K562 (cell line): ENCODE data around the gene RAB6A. TPM values are rescaled to one million over a fixed set of nuclear protein-coding genes. Genes with fewer than 3 reads are reported as not detected.

Source experiments
- ARNT ChIP-seq, 2 experiments: fragments of 450-650 bp; IDR thresholded peaks; 2 replicates each; pipeline ENCODE4 v1.6.1; 2016; ENCODE audit warnings: mild to moderate bottlenecking in 1 of 2
- DACH1 ChIP-seq: fragments of 450-650 bp; IDR thresholded peaks from 2 replicates; pipeline ENCODE4 v1.6.1; 2018; ENCODE audit not compliant: partially characterized antibody
- HMG20A ChIP-seq: fragments of 450-650 bp; formaldehyde crosslinking; conservative IDR thresholded peaks from 2 replicates; pipeline ENCODE4 v1.4.0; 2020; ENCODE audit warnings: mild to moderate bottlenecking, mixed read lengths
- MBD2 ChIP-seq: sonication (generic); IDR thresholded peaks from 2 replicates; pipeline ENCODE4 v1.6.1; 2016; ENCODE audit warnings: low read depth, borderline replicate concordance
- MEIS2 ChIP-seq: fragments of 450-650 bp; IDR thresholded peaks from 2 replicates; pipeline ENCODE4 v1.6.1; 2014; ENCODE audit warnings: mild to moderate bottlenecking; ENCODE audit not compliant: partially characterized antibody
- NELFE ChIP-seq: IDR thresholded peaks from 2 replicates; pipeline ENCODE4 v1.6.1; 2011; ENCODE audit warnings: mild to moderate bottlenecking; ENCODE audit not compliant: insufficient read depth, insufficient read length
- RFX7 ChIP-seq: fragments of 250-450 bp; sonication (Bioruptor Pico); IDR thresholded peaks from 2 replicates; pipeline ENCODE4 v1.5.1; 2021; ENCODE audit warnings: mild to moderate bottlenecking
- TEAD4 ChIP-seq, 2 experiments: sonication (generic) in 1 of 2; formaldehyde crosslinking in 1 of 2; IDR thresholded peaks; 2 replicates each; pipeline versions ENCODE4 v1.6.1 to v1.8.0; 2012 to 2022; ENCODE audit warnings: borderline replicate concordance in 1 of 2, inconsistent platforms in 1 of 2, low read length in 1 of 2, mild to moderate bottlenecking in 1 of 2, missing genetic modification reagents in 1 of 2
- YY1 ChIP-seq, 3 experiments: IDR thresholded peaks; 2 replicates each; pipeline ENCODE4 v1.6.1; 2011; ENCODE audit warnings: low read length in 2 of 3, mild to moderate bottlenecking in 2 of 3, moderate library complexity in 2 of 3, borderline replicate concordance in 1 of 3, control low read depth in 1 of 3, low read depth in 1 of 3; ENCODE audit not compliant: insufficient read depth in 3 of 3, insufficient replicate concordance in 2 of 3, control insufficient read depth in 1 of 3, insufficient read length in 1 of 3; ENCODE audit errors: extremely low read depth in 1 of 3
- ZFX ChIP-seq: sonication (generic); formaldehyde crosslinking; IDR thresholded peaks from 2 replicates; pipeline ENCODE4 v1.8.0; 2022; ENCODE audit warnings: mild to moderate bottlenecking, missing genetic modification reagents, moderate library complexity
- ZKSCAN8 ChIP-seq: fragments of 200-800 bp; sonication (Bioruptor generic); IDR thresholded peaks from 2 replicates; pipeline ENCODE4 v1.6.1; 2016; ENCODE audit warnings: missing genetic modification characterization, missing compliant biosample characterization
- polyA plus RNA-seq, 8 experiments: library from polyadenylated mRNA; depleted of rRNA in 4 of 8; stranded (reverse) in 5 of 8; unstranded in 3 of 8; fragments of >200 nt; fragmentation: Nextera tagmentation in 2 of 8; fragmentation: Illumina TruSeq in 1 of 8; extraction: Ambion mirVana in 2 of 8; extraction: Trizol in 1 of 8; gene quantifications; 2 replicates each; pipeline versions ENCODE4 v1.2.1 to v1.2.3, GENCODE V29; 2011 to 2014; ENCODE audit warnings: inconsistent platforms in 1 of 8, missing spikeins in 1 of 8
- total RNA-seq, 7 experiments: library from RNA; depleted of rRNA in 6 of 7; stranded (reverse); fragments of >200 nt in 6 of 7; fragmentation: Illumina TruSeq in 2 of 7; extraction: Trizol in 2 of 7; gene quantifications; 2 replicates each; pipeline versions ENCODE4 v1.2.1 to v1.2.3, GENCODE V29; 2011 to 2021; ENCODE audit warnings: low replicate concordance in 1 of 7
- TF ChIP-seq, protein P1 (sequence below): fragments of 450-650 bp; IDR thresholded peaks from 2 replicates; pipeline ENCODE4 v1.6.1; 2016; ENCODE audit warnings: mild to moderate bottlenecking, moderate library complexity
- TF ChIP-seq, protein P2 (sequence below): fragments of 250-450 bp; sonication (Bioruptor Pico); IDR thresholded peaks from 2 replicates; pipeline ENCODE4 v1.4.0; 2020; ENCODE audit warnings: mild to moderate bottlenecking
- TF ChIP-seq, protein P3 (sequence below): sonication (generic); formaldehyde crosslinking; IDR thresholded peaks from 2 replicates; pipeline ENCODE4 v1.8.0; 2022; ENCODE audit warnings: missing genetic modification reagents, mild to moderate bottlenecking, moderate library complexity, borderline replicate concordance

The RAB6A gene
- total and polyA plus RNA-seq, 9 of the 15 experiments (the other 6 are each of a cell fraction or from before 2014, with no cell fraction given): 14.0 to 95.3 (median 45.4) TPM

DNA sequence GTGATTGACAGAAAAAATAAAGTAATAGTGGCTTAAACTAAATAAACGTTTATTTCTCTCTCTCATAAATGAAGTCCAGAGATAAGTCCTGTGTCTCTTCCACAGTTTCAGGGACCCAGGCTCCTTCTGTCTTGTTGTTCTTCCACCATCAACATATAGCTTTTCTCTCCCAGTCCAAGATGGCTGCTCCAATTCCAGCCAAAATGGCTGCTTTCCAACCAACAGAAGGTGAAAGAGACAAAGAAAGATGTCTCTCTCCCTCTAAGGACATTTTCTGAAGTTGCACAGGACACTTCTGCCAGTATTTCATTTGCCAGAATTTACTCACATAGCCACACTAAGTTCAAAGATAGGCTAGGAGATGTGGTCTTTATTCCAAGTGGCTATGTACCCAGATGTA is 123.9 kb downstream of the RAB6A start (continued):
- TF ChIP-seq, protein P1, sequence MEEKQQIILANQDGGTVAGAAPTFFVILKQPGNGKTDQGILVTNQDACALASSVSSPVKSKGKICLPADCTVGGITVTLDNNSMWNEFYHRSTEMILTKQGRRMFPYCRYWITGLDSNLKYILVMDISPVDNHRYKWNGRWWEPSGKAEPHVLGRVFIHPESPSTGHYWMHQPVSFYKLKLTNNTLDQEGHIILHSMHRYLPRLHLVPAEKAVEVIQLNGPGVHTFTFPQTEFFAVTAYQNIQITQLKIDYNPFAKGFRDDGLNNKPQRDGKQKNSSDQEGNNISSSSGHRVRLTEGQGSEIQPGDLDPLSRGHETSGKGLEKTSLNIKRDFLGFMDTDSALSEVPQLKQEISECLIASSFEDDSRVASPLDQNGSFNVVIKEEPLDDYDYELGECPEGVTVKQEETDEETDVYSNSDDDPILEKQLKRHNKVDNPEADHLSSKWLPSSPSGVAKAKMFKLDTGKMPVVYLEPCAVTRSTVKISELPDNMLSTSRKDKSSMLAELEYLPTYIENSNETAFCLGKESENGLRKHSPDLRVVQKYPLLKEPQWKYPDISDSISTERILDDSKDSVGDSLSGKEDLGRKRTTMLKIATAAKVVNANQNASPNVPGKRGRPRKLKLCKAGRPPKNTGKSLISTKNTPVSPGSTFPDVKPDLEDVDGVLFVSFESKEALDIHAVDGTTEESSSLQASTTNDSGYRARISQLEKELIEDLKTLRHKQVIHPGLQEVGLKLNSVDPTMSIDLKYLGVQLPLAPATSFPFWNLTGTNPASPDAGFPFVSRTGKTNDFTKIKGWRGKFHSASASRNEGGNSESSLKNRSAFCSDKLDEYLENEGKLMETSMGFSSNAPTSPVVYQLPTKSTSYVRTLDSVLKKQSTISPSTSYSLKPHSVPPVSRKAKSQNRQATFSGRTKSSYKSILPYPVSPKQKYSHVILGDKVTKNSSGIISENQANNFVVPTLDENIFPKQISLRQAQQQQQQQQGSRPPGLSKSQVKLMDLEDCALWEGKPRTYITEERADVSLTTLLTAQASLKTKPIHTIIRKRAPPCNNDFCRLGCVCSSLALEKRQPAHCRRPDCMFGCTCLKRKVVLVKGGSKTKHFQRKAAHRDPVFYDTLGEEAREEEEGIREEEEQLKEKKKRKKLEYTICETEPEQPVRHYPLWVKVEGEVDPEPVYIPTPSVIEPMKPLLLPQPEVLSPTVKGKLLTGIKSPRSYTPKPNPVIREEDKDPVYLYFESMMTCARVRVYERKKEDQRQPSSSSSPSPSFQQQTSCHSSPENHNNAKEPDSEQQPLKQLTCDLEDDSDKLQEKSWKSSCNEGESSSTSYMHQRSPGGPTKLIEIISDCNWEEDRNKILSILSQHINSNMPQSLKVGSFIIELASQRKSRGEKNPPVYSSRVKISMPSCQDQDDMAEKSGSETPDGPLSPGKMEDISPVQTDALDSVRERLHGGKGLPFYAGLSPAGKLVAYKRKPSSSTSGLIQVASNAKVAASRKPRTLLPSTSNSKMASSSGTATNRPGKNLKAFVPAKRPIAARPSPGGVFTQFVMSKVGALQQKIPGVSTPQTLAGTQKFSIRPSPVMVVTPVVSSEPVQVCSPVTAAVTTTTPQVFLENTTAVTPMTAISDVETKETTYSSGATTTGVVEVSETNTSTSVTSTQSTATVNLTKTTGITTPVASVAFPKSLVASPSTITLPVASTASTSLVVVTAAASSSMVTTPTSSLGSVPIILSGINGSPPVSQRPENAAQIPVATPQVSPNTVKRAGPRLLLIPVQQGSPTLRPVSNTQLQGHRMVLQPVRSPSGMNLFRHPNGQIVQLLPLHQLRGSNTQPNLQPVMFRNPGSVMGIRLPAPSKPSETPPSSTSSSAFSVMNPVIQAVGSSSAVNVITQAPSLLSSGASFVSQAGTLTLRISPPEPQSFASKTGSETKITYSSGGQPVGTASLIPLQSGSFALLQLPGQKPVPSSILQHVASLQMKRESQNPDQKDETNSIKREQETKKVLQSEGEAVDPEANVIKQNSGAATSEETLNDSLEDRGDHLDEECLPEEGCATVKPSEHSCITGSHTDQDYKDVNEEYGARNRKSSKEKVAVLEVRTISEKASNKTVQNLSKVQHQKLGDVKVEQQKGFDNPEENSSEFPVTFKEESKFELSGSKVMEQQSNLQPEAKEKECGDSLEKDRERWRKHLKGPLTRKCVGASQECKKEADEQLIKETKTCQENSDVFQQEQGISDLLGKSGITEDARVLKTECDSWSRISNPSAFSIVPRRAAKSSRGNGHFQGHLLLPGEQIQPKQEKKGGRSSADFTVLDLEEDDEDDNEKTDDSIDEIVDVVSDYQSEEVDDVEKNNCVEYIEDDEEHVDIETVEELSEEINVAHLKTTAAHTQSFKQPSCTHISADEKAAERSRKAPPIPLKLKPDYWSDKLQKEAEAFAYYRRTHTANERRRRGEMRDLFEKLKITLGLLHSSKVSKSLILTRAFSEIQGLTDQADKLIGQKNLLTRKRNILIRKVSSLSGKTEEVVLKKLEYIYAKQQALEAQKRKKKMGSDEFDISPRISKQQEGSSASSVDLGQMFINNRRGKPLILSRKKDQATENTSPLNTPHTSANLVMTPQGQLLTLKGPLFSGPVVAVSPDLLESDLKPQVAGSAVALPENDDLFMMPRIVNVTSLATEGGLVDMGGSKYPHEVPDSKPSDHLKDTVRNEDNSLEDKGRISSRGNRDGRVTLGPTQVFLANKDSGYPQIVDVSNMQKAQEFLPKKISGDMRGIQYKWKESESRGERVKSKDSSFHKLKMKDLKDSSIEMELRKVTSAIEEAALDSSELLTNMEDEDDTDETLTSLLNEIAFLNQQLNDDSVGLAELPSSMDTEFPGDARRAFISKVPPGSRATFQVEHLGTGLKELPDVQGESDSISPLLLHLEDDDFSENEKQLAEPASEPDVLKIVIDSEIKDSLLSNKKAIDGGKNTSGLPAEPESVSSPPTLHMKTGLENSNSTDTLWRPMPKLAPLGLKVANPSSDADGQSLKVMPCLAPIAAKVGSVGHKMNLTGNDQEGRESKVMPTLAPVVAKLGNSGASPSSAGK: no peak
- TF ChIP-seq MEIS2: no peak
- TF ChIP-seq ZFX: no peak
- TF ChIP-seq TEAD4 (IDR thresholded peaks at IDR 0.05; ENCODE audit: low read length): peak; percentile 30; the same call in 1 of the 2 replicates
- no peak for TF ChIP-seq TEAD4 (CRISPR knock-in tag; IDR thresholded peaks at IDR 0.05; ENCODE audit: borderline replicate concordance)
- TF ChIP-seq MBD2: no peak
- TF ChIP-seq ZKSCAN8 (CRISPR knock-in tag): no peak
- TF ChIP-seq, protein P2, sequence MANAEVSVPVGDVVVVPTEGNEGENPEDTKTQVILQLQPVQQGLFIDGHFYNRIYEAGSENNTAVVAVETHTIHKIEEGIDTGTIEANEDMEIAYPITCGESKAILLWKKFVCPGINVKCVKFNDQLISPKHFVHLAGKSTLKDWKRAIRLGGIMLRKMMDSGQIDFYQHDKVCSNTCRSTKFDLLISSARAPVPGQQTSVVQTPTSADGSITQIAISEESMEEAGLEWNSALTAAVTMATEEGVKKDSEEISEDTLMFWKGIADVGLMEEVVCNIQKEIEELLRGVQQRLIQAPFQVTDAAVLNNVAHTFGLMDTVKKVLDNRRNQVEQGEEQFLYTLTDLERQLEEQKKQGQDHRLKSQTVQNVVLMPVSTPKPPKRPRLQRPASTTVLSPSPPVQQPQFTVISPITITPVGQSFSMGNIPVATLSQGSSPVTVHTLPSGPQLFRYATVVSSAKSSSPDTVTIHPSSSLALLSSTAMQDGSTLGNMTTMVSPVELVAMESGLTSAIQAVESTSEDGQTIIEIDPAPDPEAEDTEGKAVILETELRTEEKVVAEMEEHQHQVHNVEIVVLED (CRISPR knock-in tag): no peak
- TF ChIP-seq NELFE: no peak
- TF ChIP-seq DACH1: no peak
- TF ChIP-seq YY1 (IDR thresholded peaks at IDR 0.05; ENCODE audit: borderline replicate concordance in 1 of 3, control insufficient read depth in 1 of 3, extremely low read depth in 1 of 3, insufficient read depth in 3 of 3, insufficient read length in 1 of 3, insufficient replicate concordance in 2 of 3, low read depth in 1 of 3, low read length in 2 of 3): peak in 2 of 3 experiments; percentile 53 to 94
- TF ChIP-seq ARNT (IDR thresholded peaks at IDR 0.05): no peak
- TF ChIP-seq, protein P3, sequence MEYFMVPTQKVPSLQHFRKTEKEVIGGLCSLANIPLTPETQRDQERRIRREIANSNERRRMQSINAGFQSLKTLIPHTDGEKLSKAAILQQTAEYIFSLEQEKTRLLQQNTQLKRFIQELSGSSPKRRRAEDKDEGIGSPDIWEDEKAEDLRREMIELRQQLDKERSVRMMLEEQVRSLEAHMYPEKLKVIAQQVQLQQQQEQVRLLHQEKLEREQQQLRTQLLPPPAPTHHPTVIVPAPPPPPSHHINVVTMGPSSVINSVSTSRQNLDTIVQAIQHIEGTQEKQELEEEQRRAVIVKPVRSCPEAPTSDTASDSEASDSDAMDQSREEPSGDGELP (CRISPR knock-in tag): no peak
- no peak for TF ChIP-seq HMG20A (CRISPR knock-in tag)
- TF ChIP-seq RFX7: no peak
